IMR-90 (cell line): ENCODE measurements around the gene KLHL25. TPM values are rescaled to one million over a fixed set of nuclear protein-coding genes. Genes with fewer than 3 reads are reported as not detected.

Experiments
- ATAC-seq: fragments of 200-7000 bp; cut with Tn5 transposase; 2 replicates; pipeline ENCODE4 v1.9.1; 2020; ENCODE audit warnings: low read depth, mild to moderate bottlenecking, moderate library complexity
- BruUV-seq: library from RNA; stranded (reverse); fragments of 400-500 nt; replicated peaks from 2 replicates; lab custom pipeline; 2021; lab: Mats Ljungman, UMichigan
- CTCF ChIA-PET: fragments of 300-600 bp; formaldehyde crosslinking; extraction: SDS; loops from one replicate; lab custom pipeline; 2021; ENCODE audit warnings: antibody characterized with exemption; lab: Yijun Ruan, JAX
- POLR2A ChIA-PET: fragments of 300-600 bp; sonication (Branson Sonifier 250); formaldehyde crosslinking; loops from one replicate; lab custom pipeline; 2022; ENCODE audit warnings: antibody characterized with exemption; ENCODE audit not compliant: unreplicated experiment; lab: Charles Lee
- DNase-seq: peaks from one replicate; pipeline ENCODE4 v3.0.0; 2013
- H2AFZ ChIP-seq: replicated peaks from 2 replicates; pipeline ENCODE3; 2013; ENCODE audit warnings: low read length, mild to moderate bottlenecking; ENCODE audit not compliant: poor library complexity
- H2AK5ac ChIP-seq: 2 replicates; pipeline ENCODE4 v1.6.1; 2013; ENCODE audit warnings: low read depth, low read length, inconsistent platforms
- H2AK9ac ChIP-seq: replicated peaks from 2 replicates; pipeline ENCODE3; 2013; ENCODE audit warnings: mild to moderate bottlenecking, low read depth, low read length, moderate library complexity; ENCODE audit not compliant: poor library complexity
- H2BK120ac ChIP-seq: 2 replicates; pipeline ENCODE4 v1.6.1; 2013; ENCODE audit warnings: low read depth, low read length, inconsistent platforms
- H2BK15ac ChIP-seq: 3 replicates; pipeline ENCODE4 v1.6.1; 2013; ENCODE audit warnings: low read depth, low read length, inconsistent platforms
- H2BK20ac ChIP-seq: 2 replicates; pipeline ENCODE4 v1.6.1; 2013; ENCODE audit warnings: low read depth, mild to moderate bottlenecking, inconsistent platforms, low read length, moderate library complexity
- H2BK5ac ChIP-seq: 2 replicates; pipeline ENCODE4 v1.6.1; 2013; ENCODE audit warnings: mild to moderate bottlenecking, low read depth, low read length, inconsistent platforms; ENCODE audit not compliant: poor library complexity, severe bottlenecking
- H3K14ac ChIP-seq: replicated peaks from 2 replicates; pipeline ENCODE4 v1.6.1; 2013; ENCODE audit warnings: low read depth, low read length, inconsistent platforms
- H3K18ac ChIP-seq: 2 replicates; pipeline ENCODE4 v1.6.1; 2013; ENCODE audit warnings: low read depth, low read length, control low read depth
- H3K23ac ChIP-seq: 2 replicates; pipeline ENCODE4 v1.6.1; 2013; ENCODE audit warnings: low read depth, low read length, inconsistent platforms
- H3K27ac ChIP-seq: 2 replicates; pipeline ENCODE4 v1.5.1; 2013; ENCODE audit warnings: mild to moderate bottlenecking, control low read depth, low read length; ENCODE audit not compliant: insufficient read depth
- H3K27me3 ChIP-seq: 2 replicates; pipeline ENCODE4 v1.6.1; 2013; ENCODE audit warnings: low read length; ENCODE audit not compliant: control insufficient read depth, insufficient read depth
- H3K36me3 ChIP-seq: 2 replicates; pipeline ENCODE4 v1.6.1; 2013; ENCODE audit warnings: low read length, mixed read lengths; ENCODE audit not compliant: control insufficient read depth, insufficient read depth
- H3K4ac ChIP-seq: 2 replicates; pipeline ENCODE4 v1.6.1; 2013; ENCODE audit warnings: low read depth, low read length, inconsistent platforms
- H3K4me1 ChIP-seq: 2 replicates; pipeline ENCODE4 v1.6.1; 2013; ENCODE audit warnings: low read length, mixed read lengths; ENCODE audit not compliant: control insufficient read depth, insufficient read depth
- H3K4me2 ChIP-seq: 2 replicates; pipeline ENCODE4 v1.6.1; 2013; ENCODE audit warnings: low read depth, mild to moderate bottlenecking, control low read depth, low read length, moderate library complexity
- H3K4me3 ChIP-seq: 2 replicates; pipeline ENCODE4 v1.5.1; 2013; ENCODE audit warnings: low read depth, mild to moderate bottlenecking, control low read depth, low read length, moderate library complexity; ENCODE audit not compliant: insufficient read depth
- H3K56ac ChIP-seq: 2 replicates; pipeline ENCODE4 v1.6.1; 2013; ENCODE audit warnings: low read length, inconsistent platforms; ENCODE audit not compliant: insufficient read depth; ENCODE audit errors: extremely low read depth
- H3K79me1 ChIP-seq, 2 experiments: 2 replicates each; pipeline ENCODE4 v1.6.1; 2013; ENCODE audit warnings: low read length in 2 of 2, inconsistent platforms in 1 of 2, low read depth in 1 of 2
- H3K9ac ChIP-seq: 2 replicates; pipeline ENCODE4 v1.6.1; 2013; ENCODE audit warnings: low read depth, low read length, control low read depth
- H3K9me1 ChIP-seq: 2 replicates; pipeline ENCODE4 v1.6.1; 2013; ENCODE audit warnings: low read length, inconsistent platforms; ENCODE audit not compliant: insufficient read depth
- H3K9me3 ChIP-seq: 2 replicates; pipeline ENCODE4 v1.6.1; 2013; ENCODE audit warnings: low read length; ENCODE audit not compliant: control insufficient read depth, insufficient read depth
- H4K20me1 ChIP-seq: 2 replicates; pipeline ENCODE4 v1.6.1; 2013; ENCODE audit warnings: low read length, inconsistent platforms; ENCODE audit not compliant: insufficient read depth
- H4K5ac ChIP-seq: 2 replicates; pipeline ENCODE4 v1.6.1; 2013; ENCODE audit warnings: mild to moderate bottlenecking, low read depth, low read length, control low read depth
- H4K8ac ChIP-seq, 2 experiments: 2 replicates each; pipeline ENCODE4 v1.6.1; 2013; ENCODE audit warnings: low read depth in 2 of 2, low read length in 2 of 2, control low read depth in 1 of 2, inconsistent platforms in 1 of 2
- H4K91ac ChIP-seq: 2 replicates; pipeline ENCODE4 v1.6.1; 2013; ENCODE audit warnings: low read depth, low read length, inconsistent platforms; ENCODE audit not compliant: insufficient read depth
- BHLHE40 ChIP-seq: fragments of 150-350 bp; IDR thresholded peaks from 2 replicates; pipeline ENCODE4 v1.6.1; 2016; ENCODE audit warnings: mild to moderate bottlenecking, low read depth, low read length
- CHD1 ChIP-seq: IDR thresholded peaks from 2 replicates; pipeline ENCODE4 v1.6.1; 2012; ENCODE audit warnings: low read depth, low read length, improper control_type of control experiment
- FOS ChIP-seq: fragments of 150-350 bp; IDR thresholded peaks from 2 replicates; pipeline ENCODE4 v1.6.1; 2016; ENCODE audit warnings: low read depth, low read length
- MAFK ChIP-seq: IDR thresholded peaks from 2 replicates; pipeline ENCODE4 v1.6.1; 2012; ENCODE audit warnings: low read depth, low read length, improper control_type of control experiment
- MXI1 ChIP-seq: IDR thresholded peaks from 2 replicates; pipeline ENCODE4 v1.6.1; 2012; ENCODE audit warnings: low read depth, mild to moderate bottlenecking, low read length, moderate library complexity, borderline replicate concordance
- NFE2L2 ChIP-seq: fragments of 150-350 bp; IDR thresholded peaks from 2 replicates; pipeline ENCODE4 v1.6.1; 2016; ENCODE audit warnings: low read depth, mild to moderate bottlenecking, low read length
- POLR2A ChIP-seq: IDR thresholded peaks from 2 replicates; pipeline ENCODE4 v1.6.1; 2012; ENCODE audit warnings: mild to moderate bottlenecking, low read depth, low read length
- RCOR1 ChIP-seq: IDR thresholded peaks from 2 replicates; pipeline ENCODE4 v1.6.1; 2012; ENCODE audit warnings: mild to moderate bottlenecking, low read length, improper control_type of control experiment; ENCODE audit not compliant: insufficient replicate concordance
- RFX5 ChIP-seq: IDR thresholded peaks from 2 replicates; pipeline ENCODE4 v1.8.0; 2012; ENCODE audit warnings: low read depth, mild to moderate bottlenecking, low read length, moderate library complexity
- USF2 ChIP-seq: fragments of 150-350 bp; IDR thresholded peaks from 2 replicates; pipeline ENCODE4 v1.6.1; 2017; ENCODE audit warnings: mild to moderate bottlenecking, antibody characterized with exemption, low read length, low read depth
- WGBS, 2 experiments: methylation state at CpG; one replicate each; pipeline versions ENCODE4 v1.1.5 to v1.1.7; 2013; ENCODE audit warnings: missing lambda C conversion rate in 2 of 2; ENCODE audit not compliant: insufficient read length in 1 of 2; ENCODE audit errors: extremely low coverage in 2 of 2; 5-methylcytosine and 5-hydroxymethylcytosine counted together
- dilution Hi-C: fragments of 300-500 bp; cut with HindIII; formaldehyde crosslinking; loops from one replicate; pipeline ENCODE4 v1.14.3; 2018; ENCODE audit warnings: low sequenced_read_pairs; ENCODE audit not compliant: unreplicated experiment
- in situ Hi-C: fragments of 300-500 bp; cut with MboI; formaldehyde crosslinking; loops from 3 replicates; pipeline ENCODE4 v1.14.3; 2019; ENCODE audit warnings: low sequenced_read_pairs, inconsistent platforms, mixed read lengths
- intact Hi-C: fragments of 100-400 bp; cut with micrococcal nuclease; formaldehyde crosslinking; loops from 2 replicates; pipeline ENCODE4 v1.10.0; 2022
- polyA plus RNA-seq, 3 experiments: library from polyadenylated mRNA; depleted of rRNA; stranded (reverse); fragments of >200 nt; gene quantifications; 2 replicates each; pipeline ENCODE4 v1.2.3, GENCODE V29; 2012; ENCODE audit warnings: low replicate concordance in 1 of 3
- total RNA-seq: library from RNA; depleted of rRNA; stranded (reverse); fragments of >200 nt; gene quantifications from 2 replicates; pipeline ENCODE4 v1.2.3, GENCODE V29; 2012

KLHL25 gene
- total and polyA plus RNA-seq, 2 of the 4 experiments (the other 2 are of a cell fraction), result 2.7 to 5.6 TPM

GRCh38 chr15:85805420-85805819 is 10.7 kb upstream of the KLHL25 start:
- Histone ChIP-seq H3K9ac (no peak overlapping the region), H2BK5ac (no peak overlapping the region), H2AFZ (no peak overlapping the region), H2AK9ac (no peak overlapping the region), H3K9me1 (no peaks in the 10 kb centered on the region), H3K14ac (no peak overlapping the region), H4K91ac (no peak overlapping the region), H4K20me1 (no peaks in the 10 kb centered on the region), H3K4me1 (0 out of 2 replicates have a peak, but pooled peaks cover 2% of the 10 kb centered on the region), H2BK20ac (no peak overlapping the region), H4K5ac (no peak overlapping the region), H3K4me2 (no peak overlapping the region), H3K56ac (no peak overlapping the region), H3K79me1 (no peaks in the 10 kb centered on the region), H2BK120ac (no peak overlapping the region), H3K18ac (no peak overlapping the region), H3K23ac (no peak overlapping the region), H2AK5ac (no peak overlapping the region), H3K27me3 (no peaks in the 10 kb centered on the region), H3K27ac (no peak overlapping the region), H3K4me3 (no peak overlapping the region), H3K4ac (no peak overlapping the region), H3K36me3 (no peaks in the 10 kb centered on the region), H3K9me3 (no peaks in the 10 kb centered on the region), H4K8ac (no peak overlapping the region), H2BK15ac (no peak overlapping the region)
- no CpG with 5 or more reads among the region's 3 CpGs for WGBS, 2 experiments
- DNase-seq, result no peak
- intact Hi-C loops, result no loop called here
- ATAC-seq, result no peak
- TF ChIP-seq BHLHE40 (no peak), RCOR1 (no peak), RFX5 (no peak), CHD1 (no peak), MXI1 (no peak), MAFK (no peak), FOS (no peak), NFE2L2 (no peak), USF2 (no peak), POLR2A (no peak)
- no TSS peak for BruUV-seq
- dilution Hi-C loops, result no loop called here
- ChIA-PET CTCF (no interaction called here), POLR2A (no interaction called here)
- in situ Hi-C loops, result no loop called here
